CD4-positive, alpha-beta T cell treated with Interferon alpha-2 for 1 hour (primary cell): Measurements from ENCODE around the gene NODAL.

Source experiments
- DNase-seq, 2 donors: peaks; one replicate each; pipeline ENCODE4 v3.0.0-alpha.2; 2020 to 2022

The NODAL gene

GRCh38 chr10:70462349-70462984, 21.0 kb upstream of the NODAL start:
- no peak for DNase-seq

DNA sequence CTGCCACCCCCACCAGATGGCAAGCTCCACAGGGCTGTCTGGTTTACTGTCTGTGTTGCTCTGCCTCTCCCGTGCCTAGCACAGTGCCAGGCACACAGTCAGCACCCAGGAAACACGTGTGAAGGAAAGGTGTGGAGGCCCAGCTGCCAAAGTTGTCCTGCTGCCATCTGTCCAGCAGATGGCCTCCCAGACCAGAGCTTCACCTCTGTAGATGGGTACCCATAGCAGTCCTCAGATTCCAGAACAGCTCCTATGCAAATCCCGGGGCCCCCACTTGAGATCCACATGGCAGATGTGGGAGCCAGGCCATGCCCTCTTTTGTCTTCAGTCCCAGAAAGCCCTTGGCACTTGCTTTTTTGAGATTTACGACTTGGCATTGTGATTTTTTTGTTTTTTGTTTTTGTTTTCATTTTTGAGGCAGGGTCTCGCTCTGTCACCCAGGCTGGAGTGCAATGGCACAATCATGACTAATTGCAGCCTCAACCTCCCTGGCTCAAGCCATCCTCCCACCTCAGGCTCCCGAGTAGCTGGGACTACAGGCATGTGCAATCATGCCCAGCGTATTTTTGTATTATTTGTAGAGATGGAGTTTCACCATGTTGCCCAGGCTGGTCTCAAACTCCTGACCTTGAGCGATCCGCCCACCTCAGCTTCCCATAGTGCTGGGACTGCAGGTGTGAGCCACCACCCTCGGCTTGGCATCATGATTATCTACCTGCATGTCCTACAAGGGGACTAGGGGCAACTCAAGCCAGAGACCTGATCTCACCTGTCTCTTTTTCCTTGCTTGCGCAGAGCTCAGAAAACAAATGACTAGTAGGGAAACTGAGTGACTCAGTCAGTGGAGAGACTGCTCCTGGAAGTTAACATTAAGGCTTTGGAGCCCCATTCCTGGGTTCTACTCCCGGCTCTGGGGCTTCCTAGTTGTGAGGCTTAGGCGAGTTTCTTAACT, 20.2 kb upstream of the NODAL start:
- peak; percentile 42 to 51 for DNase-seq

GRCh38 chr10:70459774-70460490, 18.5 kb upstream of the NODAL start:
- no peak for DNase-seq

- no peak for DNase-seq
These were observed 17.7 kb upstream of the NODAL start for GRCh38 chr10:70459061-70459773.

- DNase-seq, result no peak
These were observed 17.0 kb upstream of the NODAL start for GRCh38 chr10:70458329-70459060.

- DNase-seq, result no peak
These were observed 16.4 kb upstream of the NODAL start for GRCh38 chr10:70457759-70458305.

GRCh38 chr10:70456164-70456563, 14.7 kb upstream of the NODAL start:
- no peak for DNase-seq

DNA sequence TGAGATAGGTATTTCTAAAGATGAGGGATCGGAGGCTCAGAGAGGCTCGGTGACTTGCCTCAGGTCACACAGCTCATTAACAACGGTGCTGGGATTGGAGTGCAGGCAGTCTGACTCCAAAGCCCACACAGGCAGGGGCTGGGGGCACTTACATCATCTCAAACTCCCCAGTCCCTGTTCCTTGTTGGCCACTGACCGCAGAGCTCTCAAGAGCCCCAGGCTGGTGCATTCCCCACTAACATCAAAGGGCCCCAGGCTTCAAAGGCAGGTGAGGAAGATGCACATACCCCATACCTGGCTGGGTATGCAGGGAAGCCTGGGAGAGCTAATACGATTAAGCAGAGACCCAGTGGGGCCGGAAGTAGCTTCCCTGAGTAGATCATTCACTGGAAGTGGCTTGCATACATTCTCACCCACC, 13.7 kb upstream of the NODAL start:
- DNase-seq, result no peak

DNA sequence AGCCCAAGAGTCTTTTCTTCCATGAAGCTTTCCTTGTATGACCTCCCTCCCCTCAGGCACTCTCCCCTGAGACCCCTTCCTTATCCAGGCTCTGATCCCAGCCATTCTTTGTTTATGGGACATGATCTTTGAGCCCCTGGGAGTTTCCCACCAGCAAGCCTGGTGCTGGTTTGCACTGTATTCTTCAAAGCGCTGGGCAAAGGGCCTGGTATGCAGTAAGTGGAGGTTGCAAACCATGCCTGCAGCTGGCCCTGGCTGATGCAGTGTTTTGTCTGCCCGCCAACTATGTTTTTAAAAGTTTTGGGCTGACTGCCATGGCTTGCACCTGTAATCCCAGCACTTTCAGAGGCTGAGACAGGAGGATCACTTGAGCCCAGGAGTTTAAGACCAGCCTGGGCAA, 6.8 kb upstream of the NODAL start:
- no peak for DNase-seq

DNA sequence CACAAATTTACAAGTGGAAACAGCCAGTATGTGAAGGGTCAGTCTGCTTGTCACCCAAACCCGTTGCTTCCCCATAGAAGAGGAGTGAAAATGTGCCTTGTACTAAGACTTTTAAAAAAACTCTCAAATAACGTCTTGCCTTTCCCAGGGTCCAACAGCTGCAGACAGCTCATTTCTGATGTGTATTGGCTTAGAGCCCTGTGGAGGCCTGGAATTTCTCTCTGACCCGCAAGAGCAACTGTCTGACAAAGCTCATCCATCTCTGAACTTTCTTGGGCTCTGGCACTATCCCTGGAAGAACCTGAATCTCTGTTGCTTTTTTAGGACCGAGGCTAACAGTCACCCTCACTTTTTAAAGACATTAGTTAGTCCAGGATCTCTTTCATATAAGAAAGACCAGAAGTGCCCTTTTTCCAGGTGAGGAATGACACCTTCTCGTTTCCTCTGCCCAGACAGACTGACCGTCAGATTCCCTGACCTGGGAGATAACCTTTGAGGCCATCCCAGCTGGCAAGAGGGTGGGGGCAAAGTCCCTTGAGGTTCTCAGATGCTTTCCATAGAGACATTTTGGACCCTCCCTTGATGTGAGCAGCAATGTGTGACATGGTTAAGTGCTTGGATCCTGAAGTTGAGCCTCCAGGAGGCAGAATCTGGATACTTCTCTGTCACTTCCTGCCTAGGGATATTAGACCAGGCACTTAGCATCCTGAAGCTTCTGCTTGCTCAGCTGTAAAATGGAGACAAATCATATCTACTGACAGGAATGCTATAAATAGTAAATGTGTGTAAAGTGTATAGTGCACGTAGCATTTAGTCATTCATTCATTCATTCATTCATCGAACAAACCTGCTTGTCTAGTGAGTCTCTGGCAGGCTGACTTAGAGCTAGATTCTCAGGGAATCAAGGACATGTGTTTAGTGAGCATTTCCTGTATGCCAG, 4.5 kb upstream of the NODAL start:
- no peak for DNase-seq

DNA sequence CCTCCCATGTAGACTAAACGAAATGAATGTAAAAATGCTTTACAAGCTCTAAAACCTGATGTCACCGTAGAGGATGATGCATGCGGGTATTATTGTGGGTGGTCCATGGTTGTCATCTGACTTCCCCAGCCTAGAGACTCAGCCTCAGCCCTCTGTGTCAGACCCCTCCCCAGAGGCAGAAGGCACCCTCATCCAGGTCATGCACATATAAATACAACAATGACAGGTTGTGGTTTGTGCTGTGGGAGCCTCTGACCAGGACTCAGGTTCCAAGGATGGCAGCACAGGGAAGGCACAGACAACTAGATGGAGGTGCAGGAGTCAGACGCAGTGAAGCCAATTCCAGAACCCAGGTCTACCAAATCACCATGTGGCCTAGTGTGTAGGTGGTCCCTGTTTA, 3.3 kb upstream of the NODAL start:
- no peak for DNase-seq

GRCh38 chr10:70442332-70442988, 979 bp upstream of the NODAL start:
- no peak for DNase-seq

GRCh38 chr10:70441895-70442309, 421 bp upstream of the NODAL start:
- no peak for DNase-seq

DNA sequence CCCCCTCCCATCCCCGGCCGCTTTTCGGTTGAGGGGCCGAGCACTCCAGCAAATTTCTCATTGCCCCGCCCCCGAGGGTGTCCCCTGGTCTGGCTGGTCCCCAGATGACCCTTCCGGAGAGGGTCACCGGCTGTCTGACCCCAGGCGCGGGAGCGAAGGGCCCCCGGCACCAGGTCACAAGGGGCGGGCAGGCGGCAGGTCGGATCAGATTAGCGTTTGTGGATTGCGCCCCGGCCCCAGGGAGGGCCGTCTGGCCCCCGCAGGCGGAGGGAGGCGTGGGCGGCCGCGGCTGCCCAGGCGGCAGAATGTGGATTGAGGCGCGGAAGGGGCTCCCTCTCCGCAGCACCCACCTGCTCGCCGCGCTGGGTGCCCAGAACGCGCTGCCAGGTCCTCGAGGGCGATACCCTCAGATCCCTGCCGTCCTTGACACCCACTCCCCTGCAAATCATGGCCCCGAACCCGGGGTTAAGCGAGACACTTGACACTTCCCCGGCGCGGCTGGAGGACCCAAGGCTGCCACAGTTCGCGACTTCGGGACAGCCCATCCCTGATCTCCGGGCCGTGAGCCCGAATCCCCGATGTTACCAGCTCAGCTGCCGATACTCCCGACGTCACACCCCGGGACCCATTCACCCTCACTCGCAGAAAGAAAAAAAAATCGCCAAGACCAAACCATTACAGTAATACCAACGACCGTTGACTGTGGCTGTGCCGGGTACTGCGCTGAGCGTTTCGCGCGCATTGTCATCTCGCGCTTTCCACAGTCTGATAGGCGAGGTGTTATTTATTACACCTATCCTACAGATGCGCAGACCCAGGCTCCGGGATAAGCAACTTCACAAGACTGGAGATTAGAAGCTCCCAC, 953 bp downstream of the NODAL start:
- no peak for DNase-seq

DNA sequence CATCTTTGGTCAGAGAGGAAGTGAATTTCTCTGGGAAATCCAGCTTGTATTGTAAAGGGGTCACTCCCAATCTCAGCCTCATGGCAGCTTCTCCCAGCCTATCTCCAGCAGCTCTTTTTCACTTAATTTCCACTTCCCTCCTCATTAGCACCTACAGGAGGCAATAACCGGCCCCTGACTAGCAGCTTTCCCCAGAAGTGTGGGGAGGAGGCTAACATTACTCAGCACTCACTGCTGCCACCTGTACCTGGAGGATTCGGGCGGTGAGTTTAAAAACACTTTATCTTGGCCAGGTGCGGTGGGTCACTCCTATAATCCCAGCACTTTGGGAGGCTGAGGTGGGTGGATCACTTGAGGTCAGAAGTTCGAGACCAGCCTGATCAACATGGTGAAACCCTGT, 3.8 kb downstream of the NODAL start:
- no peak for DNase-seq

DNA sequence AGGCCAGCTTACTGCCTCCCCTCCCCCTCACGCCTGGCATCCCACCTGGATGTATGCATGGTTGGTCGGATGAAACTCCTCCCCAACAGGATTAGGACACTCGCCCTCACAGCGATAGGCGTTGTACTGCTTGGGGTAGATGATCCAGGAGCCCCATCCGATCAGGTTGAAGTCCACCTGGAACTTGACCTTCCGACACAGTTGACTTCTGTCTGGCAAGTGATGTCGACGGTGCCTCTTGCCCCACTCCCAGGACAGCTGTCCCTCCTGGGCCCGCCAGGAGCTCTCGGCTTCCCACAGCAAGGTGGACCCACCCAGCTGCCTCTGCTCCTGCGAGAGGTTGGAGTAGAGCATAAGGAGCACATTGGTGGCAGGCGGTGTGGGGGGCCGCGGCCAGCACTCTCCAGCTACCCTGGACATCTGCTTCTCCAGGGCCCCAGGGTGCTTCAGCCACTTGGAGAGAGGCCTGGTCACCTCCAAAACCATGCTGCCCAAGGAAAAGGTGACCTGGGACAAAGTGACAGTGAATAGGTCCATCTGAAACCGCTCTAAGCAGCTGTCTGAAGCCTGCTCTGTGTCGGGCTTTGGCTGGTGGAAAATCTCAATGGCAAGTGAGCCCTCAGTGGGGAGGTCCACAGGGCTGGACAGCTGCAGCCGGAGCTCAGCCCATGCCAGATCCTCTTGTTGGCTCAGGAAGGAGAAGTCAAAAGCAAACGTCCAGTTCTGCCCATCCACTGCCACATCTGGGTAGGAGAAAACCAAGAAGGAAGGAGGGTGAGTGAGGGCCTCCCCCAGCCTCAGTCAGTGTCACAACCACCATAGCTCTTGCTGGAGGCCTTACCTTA, 6.0 kb downstream of the NODAL start:
- DNase-seq, result no peak

- DNase-seq, result no peak
These were observed 7.8 kb downstream of the NODAL start for GRCh38 chr10:70433581-70434280.
